ENCODE results near the gene RBL1.

The RBL1 gene

DNA sequence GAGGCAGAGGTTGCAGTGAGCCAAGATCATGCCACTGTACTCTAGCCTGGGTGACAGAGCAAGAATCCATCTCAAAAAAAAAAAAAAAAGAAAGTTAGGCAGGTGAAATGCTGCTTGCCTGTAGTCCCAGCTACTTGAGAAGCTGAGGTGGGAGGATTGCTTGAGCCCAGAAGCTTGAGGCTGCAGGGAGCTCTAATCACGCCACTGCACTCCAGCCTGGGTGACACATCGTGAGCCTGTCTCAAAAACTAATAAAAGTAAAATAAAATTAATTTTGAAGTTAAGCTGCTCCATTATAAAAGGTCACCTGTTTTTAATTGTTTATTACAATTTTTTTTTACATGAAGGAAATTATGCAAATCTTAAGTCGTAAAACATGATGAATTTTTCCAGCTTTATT, 121.1 kb downstream of the RBL1 start:
- TF ChIP-seq POLR2AphosphoS5 (IDR thresholded peaks at IDR 0.05; ENCODE audit: low read depth, low read length) (no peak), TAF1 (IDR thresholded peaks at IDR 0.05; ENCODE audit: borderline replicate concordance, insufficient read depth, low read length) (no peak), SIN3A (IDR thresholded peaks at IDR 0.05; ENCODE audit: borderline replicate concordance, insufficient read depth, low read length) (no peak), FOXP2 (optimal IDR thresholded peaks at IDR 0.05; ENCODE audit: borderline replicate concordance, extremely low read depth, extremely low read length, insufficient read depth) (no peak)
- TF ChIP-seq, protein P1, sequence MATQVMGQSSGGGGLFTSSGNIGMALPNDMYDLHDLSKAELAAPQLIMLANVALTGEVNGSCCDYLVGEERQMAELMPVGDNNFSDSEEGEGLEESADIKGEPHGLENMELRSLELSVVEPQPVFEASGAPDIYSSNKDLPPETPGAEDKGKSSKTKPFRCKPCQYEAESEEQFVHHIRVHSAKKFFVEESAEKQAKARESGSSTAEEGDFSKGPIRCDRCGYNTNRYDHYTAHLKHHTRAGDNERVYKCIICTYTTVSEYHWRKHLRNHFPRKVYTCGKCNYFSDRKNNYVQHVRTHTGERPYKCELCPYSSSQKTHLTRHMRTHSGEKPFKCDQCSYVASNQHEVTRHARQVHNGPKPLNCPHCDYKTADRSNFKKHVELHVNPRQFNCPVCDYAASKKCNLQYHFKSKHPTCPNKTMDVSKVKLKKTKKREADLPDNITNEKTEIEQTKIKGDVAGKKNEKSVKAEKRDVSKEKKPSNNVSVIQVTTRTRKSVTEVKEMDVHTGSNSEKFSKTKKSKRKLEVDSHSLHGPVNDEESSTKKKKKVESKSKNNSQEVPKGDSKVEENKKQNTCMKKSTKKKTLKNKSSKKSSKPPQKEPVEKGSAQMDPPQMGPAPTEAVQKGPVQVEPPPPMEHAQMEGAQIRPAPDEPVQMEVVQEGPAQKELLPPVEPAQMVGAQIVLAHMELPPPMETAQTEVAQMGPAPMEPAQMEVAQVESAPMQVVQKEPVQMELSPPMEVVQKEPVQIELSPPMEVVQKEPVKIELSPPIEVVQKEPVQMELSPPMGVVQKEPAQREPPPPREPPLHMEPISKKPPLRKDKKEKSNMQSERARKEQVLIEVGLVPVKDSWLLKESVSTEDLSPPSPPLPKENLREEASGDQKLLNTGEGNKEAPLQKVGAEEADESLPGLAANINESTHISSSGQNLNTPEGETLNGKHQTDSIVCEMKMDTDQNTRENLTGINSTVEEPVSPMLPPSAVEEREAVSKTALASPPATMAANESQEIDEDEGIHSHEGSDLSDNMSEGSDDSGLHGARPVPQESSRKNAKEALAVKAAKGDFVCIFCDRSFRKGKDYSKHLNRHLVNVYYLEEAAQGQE (IDR thresholded peaks at IDR 0.05; ENCODE audit: insufficient read depth in 1 of 2, low read depth in 2 of 2, low read length in 2 of 2) = no peak

DNA sequence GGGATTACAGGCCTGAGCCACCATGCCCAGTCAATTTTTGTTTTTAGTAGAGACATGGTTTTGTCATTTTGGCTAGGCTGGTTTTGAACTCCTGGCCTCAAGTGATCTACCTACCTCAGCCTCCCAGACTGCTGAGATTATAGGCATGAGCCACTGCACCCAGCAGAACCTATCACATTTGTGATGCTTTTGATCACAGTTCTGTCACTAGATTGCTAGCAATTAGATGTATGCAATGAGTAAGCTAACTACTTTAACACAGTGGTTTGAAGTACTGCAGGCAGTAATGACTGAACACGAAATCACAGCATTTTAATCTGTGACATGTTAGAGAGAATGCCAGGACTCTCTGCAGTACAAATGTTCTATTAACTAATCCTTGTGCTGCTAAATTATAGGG, 124.7 kb downstream of the RBL1 start:
- TF ChIP-seq SIN3A (IDR thresholded peaks at IDR 0.05; ENCODE audit: borderline replicate concordance, insufficient read depth, low read length) (no peak), FOXP2 (optimal IDR thresholded peaks at IDR 0.05; ENCODE audit: borderline replicate concordance, extremely low read depth, extremely low read length, insufficient read depth) (no peak), TAF1 (IDR thresholded peaks at IDR 0.05; ENCODE audit: borderline replicate concordance, insufficient read depth, low read length) (no peak), POLR2AphosphoS5 (IDR thresholded peaks at IDR 0.05; ENCODE audit: low read depth, low read length) (no peak)
- TF ChIP-seq, protein P1 (IDR thresholded peaks at IDR 0.05; ENCODE audit: insufficient read depth in 1 of 2, low read depth in 2 of 2, low read length in 2 of 2) = no peak

DNA sequence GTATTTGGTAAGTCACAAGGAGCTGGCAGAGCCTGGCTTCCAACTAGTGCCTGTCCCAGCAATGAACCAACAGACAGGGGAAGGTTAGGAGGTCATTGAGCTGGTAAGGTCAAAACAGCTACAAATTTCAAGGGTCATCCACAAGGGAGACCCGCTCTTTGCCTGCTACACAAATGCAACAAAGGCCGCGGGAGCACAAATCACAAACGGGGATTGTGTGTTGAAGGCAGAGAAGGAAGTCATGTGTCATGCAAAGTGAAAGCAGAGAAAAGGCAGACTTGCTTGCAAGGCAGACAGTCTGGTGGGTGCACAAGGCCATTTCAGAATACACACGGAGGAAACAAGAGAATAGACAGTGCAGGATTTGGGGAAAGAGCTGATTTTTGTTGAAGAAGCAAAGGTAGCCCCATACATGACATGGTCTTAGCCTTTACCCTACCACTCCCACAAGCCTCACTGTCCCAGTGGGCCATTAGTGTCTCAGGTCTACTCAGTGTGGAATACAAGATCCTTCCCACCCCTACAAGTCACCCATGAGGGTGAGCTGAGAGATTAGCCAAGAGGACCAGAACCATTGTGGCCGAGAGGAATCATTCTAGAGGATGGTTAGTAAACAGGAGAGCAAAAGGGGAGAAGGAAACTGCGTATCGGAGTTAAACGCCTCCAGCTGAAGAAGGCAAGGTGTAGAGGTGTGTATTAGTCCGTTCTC, 126.2 kb downstream of the RBL1 start:
- TF ChIP-seq TAF1 (IDR thresholded peaks at IDR 0.05; ENCODE audit: borderline replicate concordance, insufficient read depth, low read length) (no peak), POLR2AphosphoS5 (IDR thresholded peaks at IDR 0.05; ENCODE audit: low read depth, low read length) (no peak), FOXP2 (optimal IDR thresholded peaks at IDR 0.05; ENCODE audit: borderline replicate concordance, extremely low read depth, extremely low read length, insufficient read depth) (no peak), SIN3A (IDR thresholded peaks at IDR 0.05; ENCODE audit: borderline replicate concordance, insufficient read depth, low read length) (no peak)
- TF ChIP-seq, protein P1 (IDR thresholded peaks at IDR 0.05; ENCODE audit: insufficient read depth in 1 of 2, low read depth in 2 of 2, low read length in 2 of 2) = no peak

DNA sequence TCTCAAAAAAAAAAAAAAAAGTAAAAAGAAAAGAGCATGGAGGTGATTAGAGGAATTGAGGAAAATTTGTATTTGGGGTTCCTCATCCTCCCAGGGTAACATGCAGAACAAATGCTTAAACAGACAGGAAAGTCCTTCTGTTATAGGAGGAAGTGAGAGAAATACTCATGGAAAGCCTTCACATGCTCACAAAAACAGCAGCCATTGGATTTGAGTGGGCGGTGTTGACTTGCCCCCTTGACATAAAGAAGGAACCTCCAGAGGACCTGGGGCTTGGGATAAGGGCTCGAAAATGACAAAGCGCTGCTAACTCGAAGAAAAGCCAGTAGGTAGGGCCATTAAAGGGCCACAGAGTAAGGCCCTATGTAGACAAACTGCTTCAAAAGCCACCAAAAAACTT, 126.7 kb downstream of the RBL1 start:
- TF ChIP-seq TAF1 (IDR thresholded peaks at IDR 0.05; ENCODE audit: borderline replicate concordance, insufficient read depth, low read length) (no peak), SIN3A (IDR thresholded peaks at IDR 0.05; ENCODE audit: borderline replicate concordance, insufficient read depth, low read length) (no peak), POLR2AphosphoS5 (IDR thresholded peaks at IDR 0.05; ENCODE audit: low read depth, low read length) (no peak), FOXP2 (optimal IDR thresholded peaks at IDR 0.05; ENCODE audit: borderline replicate concordance, extremely low read depth, extremely low read length, insufficient read depth) (no peak)
- TF ChIP-seq, protein P1 (IDR thresholded peaks at IDR 0.05; ENCODE audit: insufficient read depth in 1 of 2, low read depth in 2 of 2, low read length in 2 of 2) = no peak
